Left renal cortex interstitium (tissue), 4 donors: ENCODE results near the gene HNRNPL. TPM values are rescaled to one million over a fixed set of nuclear protein-coding genes. Genes with fewer than 3 reads are reported as not detected.
A peak's percentile ranks its signal among the peaks of the same experiment; 100 is the strongest.
"Not testable (repeated sequence)": the region's sequence is repeated elsewhere in the genome, so short reads cannot be mapped to it uniquely, and the experiment has no call there.

Source experiments
- DNase-seq, 4 donors: peaks; one replicate each; pipeline ENCODE4 v3.0.0-alpha.2; 2013; ENCODE audit warnings: low read depth in 4 of 4, low spot score in 2 of 4, missing footprints in 1 of 4
- polyA plus RNA-seq, 4 donors: library from polyadenylated mRNA; unstranded; fragments of 120-200 nt; gene quantifications; one replicate each; pipeline ENCODE4 v1.2.1, GENCODE V29; 2013; ENCODE audit not compliant: insufficient read length in 4 of 4

HNRNPL gene
- polyA plus RNA-seq, 4 donors = 434 to 500 (median 466) TPM

DNA sequence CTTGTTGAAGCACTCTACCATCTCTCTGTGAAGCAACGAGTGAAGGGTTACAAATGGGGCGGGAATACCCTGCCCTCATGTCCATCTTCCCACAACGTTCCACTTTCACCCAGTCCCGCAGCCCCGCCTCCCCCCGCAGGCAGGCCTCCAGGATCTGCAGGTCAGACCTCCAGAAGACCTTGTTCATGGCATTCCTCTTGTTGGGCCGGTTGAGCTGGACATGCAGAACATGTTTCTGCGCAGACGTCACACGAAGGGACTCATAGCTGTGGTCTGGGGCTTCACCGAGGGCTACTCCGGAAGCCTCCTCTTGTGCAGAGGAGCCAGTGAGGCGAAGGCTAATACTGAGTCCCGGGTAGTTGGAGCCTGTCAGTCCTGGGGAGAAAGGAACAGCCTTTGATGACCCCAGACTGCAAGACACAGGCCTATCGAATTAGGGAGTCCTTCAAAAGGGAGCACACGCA, 18.6 kb downstream of the HNRNPL start:
- DNase-seq = peak in 1 of 4 donors; percentile 55

DNA sequence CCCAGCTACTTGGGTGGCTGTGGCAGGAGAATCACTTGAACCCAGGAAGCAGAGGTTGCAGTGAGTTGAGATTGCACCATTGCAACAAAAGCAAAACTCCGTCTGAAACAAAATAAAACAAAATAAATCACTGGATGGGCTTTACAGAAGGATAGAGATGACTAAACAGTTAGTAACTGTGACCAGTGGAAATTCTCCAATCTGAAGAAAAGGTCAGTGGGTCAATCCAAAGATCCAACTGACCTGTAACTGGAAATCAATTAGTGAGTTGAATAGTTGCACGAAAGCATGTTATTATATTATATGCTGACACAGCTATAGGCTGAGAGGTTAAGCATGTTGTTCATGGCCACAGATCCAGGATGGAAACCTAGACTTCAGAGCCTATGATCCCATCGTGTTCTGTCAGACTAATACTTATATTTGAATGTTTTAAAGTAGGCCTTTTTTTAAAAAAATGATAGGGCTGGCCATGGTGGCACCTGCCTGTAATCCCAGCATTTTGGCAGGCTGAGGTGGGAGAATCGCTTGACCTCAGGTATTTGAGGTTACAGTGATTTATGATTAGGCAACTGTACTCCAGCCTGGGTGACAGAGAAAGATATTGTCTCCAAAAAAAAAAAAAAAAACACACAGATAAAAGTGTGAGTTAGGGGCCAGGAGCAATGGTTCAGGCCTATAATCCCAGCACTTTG, 19.6 kb downstream of the HNRNPL start:
- DNase-seq = no peak

DNA sequence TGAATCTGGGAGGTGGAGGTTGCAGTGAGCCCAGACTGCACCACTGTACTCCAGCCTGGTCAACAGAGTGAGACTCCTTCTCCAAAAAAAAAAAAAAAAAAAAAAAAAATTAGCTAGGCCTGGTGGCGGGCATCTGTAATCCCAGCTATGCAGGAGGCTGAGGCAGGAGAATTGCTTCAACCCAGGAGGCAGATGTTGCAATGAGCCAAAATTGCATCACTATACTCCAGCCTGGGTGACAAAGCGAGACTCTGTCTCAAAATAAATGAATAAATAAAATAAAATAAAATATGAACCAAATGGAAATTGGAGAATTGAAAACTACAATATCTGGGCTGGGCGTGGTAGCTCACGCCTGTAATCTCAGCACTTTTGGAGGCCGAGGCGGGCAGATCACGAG, 20.6 kb downstream of the HNRNPL start:
- DNase-seq = not testable (repeated sequence)

DNA sequence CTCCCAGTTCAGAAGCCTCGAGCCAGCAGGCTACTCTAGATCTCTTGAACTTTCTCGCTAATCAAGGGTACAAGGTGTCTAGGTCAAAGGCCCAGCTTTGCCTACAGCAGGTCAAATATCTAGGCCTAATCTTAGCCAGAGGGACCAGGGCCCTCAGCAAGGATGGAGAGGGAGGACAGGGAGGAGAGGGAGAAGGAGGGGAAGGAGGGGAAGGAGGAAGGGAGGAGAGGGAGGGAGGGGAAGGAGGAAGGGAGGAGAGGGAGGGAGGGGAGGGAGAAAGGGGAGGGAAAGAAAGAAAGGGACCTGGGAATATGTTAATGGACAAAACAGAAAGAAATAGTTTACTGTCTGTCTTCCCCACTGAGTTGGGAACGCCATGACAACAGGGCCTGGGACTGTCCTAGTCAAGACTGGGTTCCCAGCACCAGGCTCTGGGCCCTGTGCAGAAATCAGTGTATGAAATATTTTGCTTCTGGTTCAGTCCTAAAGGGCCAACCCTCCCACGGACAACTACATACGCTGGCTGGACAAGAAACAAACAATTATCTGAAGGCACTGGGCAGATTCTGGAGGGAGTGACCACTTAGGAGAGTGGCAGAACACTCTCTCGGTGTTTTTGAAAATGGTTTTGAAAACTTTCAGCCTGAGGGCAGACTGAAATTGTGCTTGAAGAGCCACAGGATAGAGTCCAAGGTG, 22.8 kb downstream of the HNRNPL start:
- no peak for DNase-seq

DNA sequence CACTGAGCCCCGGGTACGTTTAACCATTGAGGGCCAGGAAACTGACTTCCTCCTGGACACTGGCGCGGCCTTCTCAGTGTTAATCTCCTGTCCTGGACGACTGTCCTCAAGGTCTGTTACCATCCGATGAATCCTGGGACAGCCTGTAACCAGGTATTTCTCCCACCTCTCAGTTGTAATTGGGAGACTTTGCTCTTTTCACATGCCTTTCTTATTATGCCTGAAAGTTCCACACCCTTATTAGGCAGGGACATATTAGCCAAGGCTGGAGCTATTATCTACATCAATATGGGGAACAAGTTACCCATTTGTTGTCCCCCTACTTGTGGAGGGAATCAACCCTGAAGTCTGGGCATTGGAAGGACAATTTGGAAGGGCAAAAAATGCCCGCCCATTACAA, 23.9 kb downstream of the HNRNPL start:
- DNase-seq = not testable (repeated sequence)

DNA sequence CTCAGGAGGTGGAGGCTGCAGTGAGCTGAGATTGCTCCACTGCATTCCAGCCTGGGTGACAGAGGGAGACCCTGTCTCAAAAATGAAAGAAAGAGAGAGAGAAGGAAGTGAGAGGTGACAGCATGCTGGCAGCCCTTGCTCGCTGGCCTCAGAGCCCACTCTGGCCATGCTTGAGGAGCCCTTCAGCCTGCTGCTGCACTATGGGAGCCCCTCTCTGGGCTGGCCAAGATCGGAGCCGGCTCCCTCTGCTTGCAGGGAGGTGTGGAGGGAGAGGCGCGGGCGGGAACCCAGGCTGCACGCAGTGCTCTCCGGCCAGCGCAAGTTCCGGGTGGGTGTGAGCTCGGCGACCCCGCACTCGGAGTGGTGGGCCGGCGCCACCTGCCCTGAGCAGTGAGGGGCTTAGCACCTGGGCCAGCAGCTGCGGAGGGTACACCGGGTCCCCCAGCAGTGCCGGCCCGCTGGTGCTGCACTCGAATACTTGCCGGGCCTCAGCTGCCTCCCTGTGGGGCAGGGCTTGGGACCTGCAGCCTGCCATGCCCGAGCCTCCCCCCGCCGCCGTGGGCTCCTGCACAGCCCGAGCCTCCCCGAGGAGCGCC, 28.5 kb downstream of the HNRNPL start:
- DNase-seq = not testable (repeated sequence)

DNA sequence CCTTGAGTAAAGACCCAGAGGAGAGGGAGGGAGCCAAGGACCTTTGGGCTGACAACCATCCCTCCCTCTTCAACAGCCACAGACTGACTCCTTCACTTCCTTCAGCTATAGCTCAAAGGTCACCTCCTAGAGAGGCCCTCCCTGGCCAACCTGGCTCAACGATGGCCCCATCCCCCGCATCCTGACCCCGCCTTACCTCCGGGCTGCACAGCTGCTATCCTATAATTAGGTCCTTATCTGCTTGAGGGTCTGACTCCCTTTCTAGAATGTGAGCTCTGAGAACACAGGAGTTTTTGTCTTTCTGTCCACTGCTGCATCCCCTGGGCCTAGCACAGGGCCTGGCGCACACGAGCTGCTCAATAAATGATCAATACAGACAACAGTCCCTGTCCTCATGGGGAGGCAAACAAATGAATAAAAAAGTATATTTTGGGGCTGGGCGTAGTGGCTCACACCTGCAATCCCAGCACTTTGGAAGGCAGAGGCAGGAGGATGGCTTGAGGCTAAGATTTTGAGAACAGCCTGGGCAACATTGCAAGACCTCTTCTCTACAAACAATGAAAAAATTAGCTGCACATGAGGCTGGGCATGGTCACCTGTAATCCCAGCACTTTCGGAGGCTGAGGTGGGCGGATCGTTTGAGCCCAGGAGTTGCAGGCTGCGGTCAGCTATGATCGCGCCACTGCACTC, 30.4 kb downstream of the HNRNPL start:
- no peak for DNase-seq

DNA sequence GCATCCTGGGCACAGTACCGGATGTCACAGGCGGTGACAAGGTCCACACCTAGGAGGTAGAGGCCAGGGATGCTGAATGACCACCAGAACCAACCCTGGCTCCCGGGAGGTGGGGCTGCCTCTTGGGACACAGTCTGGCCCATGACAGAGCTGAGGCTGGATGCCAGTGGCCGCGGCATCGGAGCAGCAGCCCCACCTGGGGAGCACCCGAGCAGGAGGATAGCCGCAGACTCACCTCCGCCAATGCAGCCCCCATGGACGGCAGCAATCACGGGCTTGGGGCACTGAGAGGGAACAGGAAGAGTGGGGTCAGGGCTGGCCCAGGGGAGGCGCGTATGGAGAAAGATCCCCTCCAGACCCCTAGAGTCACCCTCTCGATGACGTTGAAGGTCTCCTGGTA, 32.7 kb downstream of the HNRNPL start:
- no peak for DNase-seq

DNA sequence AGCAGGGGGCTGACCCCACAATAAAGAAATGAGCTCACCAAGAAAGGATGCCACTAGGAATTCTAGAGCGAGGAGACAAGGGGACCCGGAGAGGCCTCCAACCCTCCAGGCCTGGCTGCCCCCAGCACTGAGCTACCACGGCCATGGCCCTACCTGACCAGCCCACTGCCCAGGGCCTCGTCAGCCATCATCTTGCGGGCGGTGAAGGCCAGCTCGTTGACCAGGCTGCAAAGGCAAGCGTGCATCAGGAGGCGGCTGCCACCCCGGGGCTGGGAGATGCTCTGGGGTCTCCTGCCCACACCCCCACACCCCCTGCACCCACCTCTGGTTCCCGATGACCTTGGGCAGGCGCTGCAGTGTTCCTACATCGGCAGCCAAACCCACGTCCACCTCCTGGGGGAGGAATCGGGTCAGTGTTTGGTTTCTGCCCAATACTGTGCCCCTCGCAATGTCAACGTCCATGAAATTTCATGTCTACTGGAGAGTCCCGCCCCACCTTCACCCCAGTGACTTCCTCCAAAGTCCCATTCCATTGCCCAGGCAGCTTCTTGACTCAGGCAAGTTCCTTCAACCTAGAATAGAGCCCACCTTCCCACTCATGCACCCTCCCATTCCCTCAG, 33.5 kb downstream of the HNRNPL start:
- DNase-seq = no peak

DNA sequence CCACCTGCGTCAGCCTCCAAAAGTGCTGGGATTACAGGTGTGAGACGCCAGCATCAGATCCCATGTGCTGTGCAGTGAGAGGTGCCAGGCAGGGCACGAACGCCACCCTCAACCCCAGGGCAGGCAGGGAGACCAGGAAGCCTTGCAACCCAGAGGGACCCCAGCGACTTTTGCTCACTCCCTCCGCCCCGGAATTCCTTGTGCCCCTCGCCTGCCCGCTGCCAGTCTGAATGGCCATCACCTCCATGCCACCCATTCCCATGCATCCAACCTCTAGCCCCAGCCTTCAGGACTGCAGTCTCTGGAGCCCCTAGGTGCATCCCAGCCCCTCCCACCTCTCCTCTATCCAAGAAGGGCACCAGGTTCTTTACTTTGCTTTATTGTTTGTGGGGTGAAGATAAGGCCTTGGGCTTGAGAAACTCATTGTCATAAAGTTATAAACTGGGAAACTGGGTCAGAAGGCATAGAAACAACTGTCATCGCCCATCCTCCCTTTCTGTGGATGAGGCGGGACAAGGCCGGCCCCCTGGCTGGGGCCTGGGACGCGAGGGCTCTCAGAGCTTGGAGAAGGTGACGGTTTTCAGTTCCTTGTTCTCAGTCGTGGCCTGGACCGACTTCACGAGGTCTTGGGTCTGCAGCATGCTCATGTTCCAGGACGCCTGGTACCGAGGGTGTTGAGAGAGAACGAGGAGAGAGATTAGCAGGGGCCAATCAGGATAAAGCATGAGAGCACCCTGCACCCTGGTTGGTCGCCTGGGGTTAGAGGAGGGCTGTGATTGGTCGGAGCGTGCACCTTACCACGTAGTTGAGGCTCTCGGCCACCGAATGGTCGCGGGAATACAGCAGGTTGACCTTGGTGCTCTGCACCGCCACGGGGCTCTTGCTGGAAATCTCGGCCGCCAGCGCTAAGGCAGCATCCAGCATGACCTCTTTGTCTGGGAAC, 34.5 kb downstream of the HNRNPL start:
- DNase-seq = no peak

DNA sequence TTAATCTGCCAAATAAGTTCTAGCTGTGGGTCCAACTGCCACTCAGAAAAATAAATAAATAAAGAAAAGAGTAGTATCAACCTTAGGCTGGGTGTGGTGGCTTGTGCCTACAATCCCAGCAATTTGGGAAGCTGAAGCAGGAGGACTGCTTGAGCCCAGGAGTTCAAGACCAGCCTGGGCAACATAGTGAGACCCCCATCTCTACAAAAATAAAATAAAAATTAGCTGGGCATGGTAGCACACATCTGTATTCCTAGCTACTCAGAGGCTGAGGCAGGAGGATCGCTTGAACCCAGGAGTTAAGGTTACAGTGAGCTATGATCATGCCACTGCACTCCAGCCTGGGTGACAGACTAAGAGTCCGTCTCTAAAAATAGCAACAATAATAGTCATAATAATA, 35.9 kb downstream of the HNRNPL start:
- DNase-seq = not testable (repeated sequence)

DNA sequence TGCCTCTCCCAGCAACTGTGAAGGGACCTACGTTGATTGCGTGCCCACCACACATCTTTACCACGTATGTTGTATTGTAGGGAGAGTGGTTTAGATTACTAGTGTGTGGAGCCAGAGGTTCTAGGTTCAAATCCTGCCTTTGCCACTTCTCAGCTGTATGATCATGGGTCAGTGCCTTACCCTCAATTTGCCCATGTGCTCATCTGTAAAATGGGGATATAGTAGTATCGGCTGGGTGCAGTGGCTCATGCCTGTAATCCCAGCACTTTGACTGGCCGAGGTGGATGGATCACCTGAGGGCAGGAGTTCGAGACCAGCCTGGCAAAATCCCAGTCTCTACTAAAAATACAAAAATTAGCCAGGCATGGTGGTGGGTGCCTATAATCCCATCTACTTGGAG, 36.5 kb downstream of the HNRNPL start:
- no peak for DNase-seq

DNA sequence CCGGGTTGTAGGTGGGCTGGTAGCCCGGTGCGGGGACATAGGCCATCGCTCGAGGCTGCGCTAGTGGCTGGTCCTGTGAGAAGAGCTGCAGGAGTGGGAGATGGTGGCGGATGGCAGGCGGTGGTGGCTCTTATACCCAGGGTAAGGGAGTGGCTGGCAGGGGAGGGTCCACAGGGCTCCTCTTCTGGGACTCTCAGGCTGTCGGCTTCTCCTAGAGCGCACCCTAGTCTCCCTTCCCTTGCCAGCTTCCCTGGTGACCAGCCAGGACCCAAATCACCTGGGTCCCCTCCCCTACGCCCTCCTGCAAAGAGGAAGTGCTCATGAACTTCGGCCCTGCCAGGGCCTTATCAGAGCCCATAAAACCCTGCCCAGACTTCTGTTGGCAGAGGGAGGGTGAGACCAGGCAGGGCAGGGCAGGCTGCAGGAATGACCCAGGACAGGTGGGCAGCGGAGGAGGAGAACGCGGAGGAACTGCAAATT, 36.9 kb downstream of the HNRNPL start, which contains the start of gene LGALS4:
TSS of gene LGALS4 (minus strand) at position 105 of the 480 bp plus-strand sequence. CDS start at position 46, 59 bp downstream.
- no peak for DNase-seq

DNA sequence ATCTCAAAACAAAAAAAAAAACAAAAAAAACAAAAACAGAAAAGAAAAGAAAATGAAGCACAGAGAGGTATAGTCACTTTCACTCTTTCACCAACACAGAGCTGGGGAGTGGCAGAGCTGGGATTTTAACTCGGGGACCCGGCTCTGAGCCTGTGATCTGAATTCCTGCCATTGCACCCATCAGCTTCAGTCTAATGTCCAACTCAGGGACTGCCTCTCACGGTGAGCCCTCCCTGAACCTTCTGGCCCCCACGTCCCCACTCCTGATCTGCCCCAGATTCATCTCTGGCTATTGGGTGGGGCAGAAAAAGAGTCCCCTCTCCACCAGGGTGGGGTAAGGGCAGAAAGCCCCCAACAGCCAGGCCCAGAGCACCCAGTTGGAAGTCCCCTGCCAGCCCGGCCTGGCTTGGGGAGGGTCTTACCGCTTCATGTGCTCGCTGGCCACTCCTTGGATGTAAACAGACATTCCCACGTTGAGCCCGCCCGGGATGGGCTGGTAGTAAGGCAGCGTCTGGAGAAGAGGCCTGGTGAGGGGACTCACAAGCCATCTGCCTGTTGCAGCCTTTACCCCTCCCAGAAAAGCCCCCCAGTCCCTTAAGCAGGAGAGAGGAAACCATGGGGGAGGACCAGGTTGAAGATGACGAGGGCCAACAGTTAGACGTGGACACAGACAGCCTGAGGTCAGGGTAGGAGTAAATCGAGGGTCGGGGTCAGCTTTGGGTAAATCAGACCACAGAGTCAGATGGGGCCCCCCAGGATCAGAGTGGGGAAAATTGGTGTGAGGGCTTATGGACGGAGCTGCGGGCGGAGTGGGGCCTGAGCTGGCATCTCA, 37.6 kb downstream of the HNRNPL start:
- no peak for DNase-seq

DNA sequence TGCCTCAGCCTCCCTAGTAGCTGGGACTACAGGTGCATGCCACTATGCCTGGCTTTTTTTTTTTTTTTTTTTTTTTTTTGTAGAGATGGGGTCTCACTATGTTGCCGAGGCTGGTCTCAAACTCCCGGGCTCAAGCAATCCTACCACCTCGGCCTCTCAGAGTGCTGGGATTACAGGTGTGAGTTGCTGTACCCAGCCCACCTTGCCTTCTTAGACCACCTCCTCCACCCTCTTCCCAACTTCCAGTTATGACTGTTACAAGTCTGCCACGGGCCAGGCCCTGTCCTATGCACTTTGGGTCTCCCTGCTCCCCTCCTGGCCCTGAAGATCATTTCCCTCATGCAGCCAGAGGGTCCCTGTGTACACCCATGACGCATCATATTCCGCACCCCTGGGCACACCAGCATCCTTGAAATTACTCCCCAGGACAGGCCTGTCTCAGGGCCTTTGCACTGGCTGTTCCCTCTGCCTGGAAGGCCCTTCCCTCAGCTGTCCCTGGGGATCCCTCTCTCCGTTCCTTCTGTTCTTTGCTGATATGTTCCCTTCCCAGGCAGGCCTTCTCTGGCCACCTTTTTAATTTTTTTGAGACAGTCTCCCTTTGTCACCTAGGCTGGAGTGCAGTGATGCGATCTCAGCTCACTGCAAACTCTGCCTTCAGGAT, 40.1 kb downstream of the HNRNPL start:
- DNase-seq = no peak

DNA sequence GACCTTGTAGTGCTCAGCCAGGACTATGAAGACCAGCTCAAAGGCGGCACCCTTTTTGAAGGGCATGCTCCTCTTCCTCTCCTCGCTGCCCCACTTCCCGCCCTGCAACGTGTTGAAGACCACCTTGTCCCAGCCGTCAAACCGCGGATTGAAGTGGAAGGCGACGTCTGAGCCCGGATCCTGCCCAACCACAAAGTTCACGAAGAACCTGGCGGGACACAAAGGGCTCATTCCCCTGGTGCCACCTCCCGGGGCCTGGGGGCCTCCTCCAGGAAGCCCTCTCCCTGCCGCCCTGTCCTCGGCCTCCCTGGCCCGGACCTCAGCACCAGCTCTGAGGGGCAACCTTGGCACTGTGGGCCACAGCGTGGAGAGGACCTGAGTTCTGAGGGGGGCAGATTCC, 41.0 kb downstream of the HNRNPL start:
- DNase-seq = no peak

DNA sequence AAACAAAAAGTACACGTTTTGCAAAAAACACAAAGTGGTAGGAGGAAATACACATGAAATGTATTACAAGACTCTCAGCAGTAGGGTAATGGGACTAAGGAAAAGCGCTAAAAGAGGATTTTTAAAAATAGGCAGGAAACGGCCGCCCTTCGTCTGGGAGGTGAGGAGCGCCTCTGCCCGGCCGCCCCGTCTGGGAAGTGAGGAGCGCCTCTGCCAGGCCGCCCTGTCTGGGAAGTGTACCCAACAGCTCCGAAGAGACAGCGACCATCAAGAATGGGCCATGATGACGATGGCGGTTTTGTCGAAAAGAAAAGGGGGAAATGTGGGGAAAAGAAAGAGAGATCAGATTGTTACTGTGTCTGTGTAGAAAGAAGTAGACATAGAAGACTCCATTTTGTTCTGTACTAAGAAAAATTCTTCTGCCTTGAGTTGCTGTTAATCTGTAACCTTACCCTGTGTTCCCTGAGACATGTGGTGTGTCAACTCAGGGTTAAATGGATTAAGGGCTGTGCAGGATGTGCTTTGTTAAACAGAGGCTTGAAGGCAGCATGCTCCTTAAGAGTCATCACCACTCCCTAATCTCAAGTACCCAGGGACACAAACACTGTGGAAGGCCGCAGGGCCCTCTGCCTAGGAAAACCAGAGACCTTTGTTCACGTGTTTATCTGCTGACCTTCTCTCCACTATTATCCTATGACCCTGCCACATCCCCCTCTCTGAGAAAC, 42.2 kb downstream of the HNRNPL start:
- not testable (repeated sequence) for DNase-seq
